WTC11 (cell line): ENCODE results near the gene HKDC1. TPM values are rescaled to one million over a fixed set of nuclear protein-coding genes. Genes with fewer than 3 reads are reported as not detected.

Source experiments
- ATAC-seq: fragments of 200-7000 bp; cut with Tn5 transposase; 2 replicates; pipeline ENCODE4 v1.10.0; 2021; ENCODE audit warnings: mild to moderate bottlenecking, moderate library complexity
- CTCF ChIA-PET: fragments of 300-600 bp; sonication (Branson Sonifier 250); formaldehyde crosslinking; loops from one replicate; lab custom pipeline; 2021; ENCODE audit warnings: antibody characterized with exemption; lab: Charles Lee
- POLR2A ChIA-PET: fragments of 350-600 bp; sonication (Branson Sonifier 250); formaldehyde crosslinking; loops from one replicate; lab custom pipeline; 2021; ENCODE audit warnings: antibody characterized with exemption; lab: Charles Lee
- DNase-seq: peaks from one replicate; pipeline ENCODE4 v3.0.0; 2021; ENCODE audit warnings: low spot score
- H3K27ac Mint-ChIP-seq: 2 replicates; pipeline ENCODE4 v1.8.0; 2021; ENCODE audit warnings: mixed read lengths
- H3K27me3 Mint-ChIP-seq: 2 replicates; pipeline ENCODE4 v1.8.0; 2021; ENCODE audit warnings: low read depth, mild to moderate bottlenecking, moderate library complexity, mixed read lengths
- H3K36me3 Mint-ChIP-seq: 2 replicates; pipeline ENCODE4 v1.8.0; 2021; ENCODE audit warnings: mixed read lengths
- H3K4me1 Mint-ChIP-seq: 2 replicates; pipeline ENCODE4 v1.8.0; 2022; ENCODE audit warnings: mixed read lengths
- H3K4me3 Mint-ChIP-seq: 2 replicates; pipeline ENCODE4 v1.8.0; 2021; ENCODE audit warnings: mild to moderate bottlenecking, moderate library complexity, mixed read lengths
- H3K9me3 Mint-ChIP-seq: 2 replicates; pipeline ENCODE4 v1.8.0; 2021; ENCODE audit warnings: mixed read lengths
- ARID4B ChIP-seq: sonication (generic); formaldehyde crosslinking; IDR thresholded peaks from 2 replicates; pipeline ENCODE4 v1.8.0; 2023; ENCODE audit warnings: missing genetic modification reagents, mild to moderate bottlenecking, borderline replicate concordance
- ATF2 ChIP-seq: sonication (generic); formaldehyde crosslinking; IDR thresholded peaks from 2 replicates; pipeline ENCODE4 v1.8.1; 2022; ENCODE audit warnings: low read depth, missing genetic modification reagents, borderline replicate concordance
- ATF6 ChIP-seq: sonication (generic); formaldehyde crosslinking; IDR thresholded peaks from 2 replicates; pipeline ENCODE4 v1.8.1; 2023; ENCODE audit warnings: mild to moderate bottlenecking, missing genetic modification reagents
- CBFB ChIP-seq: sonication (generic); formaldehyde crosslinking; IDR thresholded peaks from 2 replicates; pipeline ENCODE4 v1.8.1; 2022; ENCODE audit warnings: mild to moderate bottlenecking, low read depth, missing genetic modification reagents
- ERG ChIP-seq: fragments of 250-450 bp; sonication (Bioruptor Pico); IDR thresholded peaks from 2 replicates; pipeline ENCODE4 v1.8.0; 2021; ENCODE audit warnings: mild to moderate bottlenecking
- ESRRA ChIP-seq: sonication (generic); formaldehyde crosslinking; IDR thresholded peaks from 2 replicates; pipeline ENCODE4 v1.8.1; 2022; ENCODE audit warnings: mild to moderate bottlenecking, missing genetic modification reagents, borderline replicate concordance
- IRF1 ChIP-seq: sonication (generic); formaldehyde crosslinking; IDR thresholded peaks from 2 replicates; pipeline ENCODE4 v1.8.0; 2023; ENCODE audit warnings: missing genetic modification reagents
- MXD4 ChIP-seq: fragments of 250-450 bp; sonication (Bioruptor Pico); IDR thresholded peaks from 2 replicates; pipeline ENCODE4 v1.8.0; 2021; ENCODE audit warnings: mild to moderate bottlenecking, moderate library complexity, borderline replicate concordance
- NFE2L1 ChIP-seq: sonication (generic); formaldehyde crosslinking; IDR thresholded peaks from 2 replicates; pipeline ENCODE4 v1.8.1; 2023; ENCODE audit warnings: missing genetic modification reagents
- STAT6 ChIP-seq: sonication (generic); formaldehyde crosslinking; conservative IDR thresholded peaks from 2 replicates; pipeline ENCODE4 v1.8.1; 2023; ENCODE audit warnings: mild to moderate bottlenecking, low read depth, missing genetic modification reagents, moderate library complexity
- TEAD4 ChIP-seq: sonication (generic); formaldehyde crosslinking; IDR thresholded peaks from 2 replicates; pipeline ENCODE4 v1.8.0; 2022; ENCODE audit warnings: mild to moderate bottlenecking, missing genetic modification reagents
- ZBTB43 ChIP-seq: sonication (generic); formaldehyde crosslinking; IDR thresholded peaks from 2 replicates; pipeline ENCODE4 v1.8.1; 2023; ENCODE audit warnings: mild to moderate bottlenecking, missing genetic modification reagents
- ZMAT4 ChIP-seq: fragments of 250-450 bp; sonication (Bioruptor Pico); IDR thresholded peaks from 2 replicates; pipeline ENCODE4 v1.9.0; 2021; ENCODE audit warnings: mild to moderate bottlenecking
- ZNF232 ChIP-seq: sonication (generic); formaldehyde crosslinking; IDR thresholded peaks from 2 replicates; pipeline ENCODE4 v1.8.0; 2022; ENCODE audit warnings: mild to moderate bottlenecking, missing genetic modification reagents
- ZNF396 ChIP-seq: fragments of 250-450 bp; sonication (Bioruptor Pico); IDR thresholded peaks from 2 replicates; pipeline ENCODE4 v1.8.0; 2021; ENCODE audit warnings: mild to moderate bottlenecking, moderate library complexity, borderline replicate concordance
- ZNF671 ChIP-seq: fragments of 250-450 bp; sonication (Bioruptor Pico); IDR thresholded peaks from 2 replicates; pipeline ENCODE4 v1.8.0; 2021; ENCODE audit warnings: mild to moderate bottlenecking
- total RNA-seq: library from RNA; stranded (reverse); gene quantifications from 3 replicates; pipeline ENCODE4 v1.2.3, GENCODE V29; 2021

The HKDC1 gene
- total RNA-seq, 1 experiment from 2014 or later, result 0.09 TPM

- TF ChIP-seq ERG (CRISPR knock-in tag) (no peak), NFE2L1 (CRISPR knock-in tag) (no peak), ZBTB43 (CRISPR knock-in tag) (no peak), ZNF671 (CRISPR knock-in tag) (no peak), ATF6 (CRISPR knock-in tag) (no peak)
Measured at GRCh38 chr10:69259547-69260243, 39.6 kb downstream of the HKDC1 start (continued).

GRCh38 chr10:69261184-69261583 is 41.1 kb downstream of the HKDC1 start:
- Mint-ChIP-seq H3K4me1 (no peaks in the 10 kb centered on the region), H3K27ac (no peak overlapping the region), H3K4me3 (no peak overlapping the region), H3K36me3 (no peaks in the 10 kb centered on the region), H3K27me3 (no peaks in the 10 kb centered on the region), H3K9me3 (no peaks in the 10 kb centered on the region)
- TF ChIP-seq TEAD4 (CRISPR knock-in tag), result no peak
- no peak for TF ChIP-seq ESRRA (CRISPR knock-in tag)
- TF ChIP-seq ZNF232 (CRISPR knock-in tag), result no peak
- ATAC-seq (no peak), DNase-seq (no peak)
- CTCF ChIA-PET, result interaction anchor here (0.7 to 1.3 kb wide), 4 partner anchors 18 to 131 kb away, joined by 3 to 4 read pairs (median 3); no protein-coding TSS in a partner anchor
- POLR2A ChIA-PET, result no interaction called here

GRCh38 chr10:69262292-69262751 is 42.2 kb downstream of the HKDC1 start:
- no peaks in the 10 kb centered on the region for H3K27me3 Mint-ChIP-seq
- no peaks in the 10 kb centered on the region for H3K36me3 Mint-ChIP-seq
- H3K4me3 Mint-ChIP-seq, result no peak overlapping the region
- ChIA-PET CTCF (interaction anchor here (1.3 kb wide), 1 partner anchor 56 kb away, joined by 3 read pairs; no protein-coding TSS in a partner anchor), POLR2A (no interaction called here)
- H3K27ac Mint-ChIP-seq, result no peak overlapping the region
- no peak for ATAC-seq
- no peaks in the 10 kb centered on the region for H3K9me3 Mint-ChIP-seq
- peaks cover 4% of the 10 kb centered on the region for H3K4me1 Mint-ChIP-seq
- no peak for DNase-seq
- TF ChIP-seq ZNF396 (CRISPR knock-in tag) (no peak), ESRRA (CRISPR knock-in tag) (no peak), ARID4B (CRISPR knock-in tag) (no peak), MXD4 (CRISPR knock-in tag) (no peak), STAT6 (CRISPR knock-in tag) (no peak), CBFB (CRISPR knock-in tag) (no peak), IRF1 (CRISPR knock-in tag) (no peak), ATF2 (CRISPR knock-in tag) (no peak), ZMAT4 (CRISPR knock-in tag) (no peak)
